Liver (tissue), 9 donors: ENCODE results near the gene S100A16. TPM values are rescaled to one million over a fixed set of nuclear protein-coding genes. Genes with fewer than 3 reads are reported as not detected.

Source experiments
- DNase-seq: peaks from one replicate; pipeline ENCODE4 v3.0.0-alpha.2; 2017; ENCODE audit warnings: low spot score
- H3K27ac ChIP-seq, 2 donors: one replicate each; pipeline ENCODE4 v1.7.0; 2013; ENCODE audit warnings: inconsistent platforms in 2 of 2, low read length in 2 of 2, control low read depth in 1 of 2, low read depth in 1 of 2, mild to moderate bottlenecking in 1 of 2
- H3K27me3 ChIP-seq, 4 donors: one replicate each; pipeline versions ENCODE4 v1.6.1 to v1.7.0; 2013; ENCODE audit warnings: low read length in 3 of 4, inconsistent platforms in 1 of 4, mild to moderate bottlenecking in 1 of 4, moderate library complexity in 1 of 4; ENCODE audit not compliant: control insufficient read depth in 4 of 4, insufficient read depth in 4 of 4
- H3K36me3 ChIP-seq, 4 donors: one replicate each; pipeline versions ENCODE4 v1.6.1 to v1.7.0; 2013; ENCODE audit warnings: low read length in 3 of 4, mild to moderate bottlenecking in 3 of 4, low read depth in 1 of 4, moderate library complexity in 1 of 4; ENCODE audit not compliant: control insufficient read depth in 4 of 4, insufficient read depth in 3 of 4
- H3K4me1 ChIP-seq, 4 donors: one replicate each; pipeline versions ENCODE4 v1.6.1 to v1.7.0; 2013; ENCODE audit warnings: low read length in 3 of 4, mild to moderate bottlenecking in 3 of 4, moderate library complexity in 1 of 4; ENCODE audit not compliant: control insufficient read depth in 4 of 4, insufficient read depth in 4 of 4
- H3K4me3 ChIP-seq, 3 donors: one replicate each; pipeline versions ENCODE4 v1.6.1 to v1.7.0; 2013; ENCODE audit warnings: low read length in 3 of 3, control low read depth in 1 of 3, low read depth in 1 of 3, mild to moderate bottlenecking in 1 of 3
- H3K9ac ChIP-seq, 2 donors: one replicate each; pipeline ENCODE4 v1.7.0; 2013; ENCODE audit warnings: low read length in 2 of 2, mild to moderate bottlenecking in 2 of 2, moderate library complexity in 2 of 2, control low read depth in 1 of 2, low read depth in 1 of 2
- H3K9me3 ChIP-seq, 4 donors: one replicate each; pipeline versions ENCODE4 v1.6.1 to v1.7.0; 2013; ENCODE audit warnings: low read length in 3 of 4; ENCODE audit not compliant: control insufficient read depth in 4 of 4
- ATF3 ChIP-seq: IDR thresholded peaks from 2 replicates; pipeline ENCODE4 v1.6.1; 2016; ENCODE audit warnings: antibody characterized with exemption
- CTCF ChIP-seq: fragments of 150-350 bp; IDR thresholded peaks from 2 replicates; pipeline ENCODE4 v1.5.1; 2017; ENCODE audit warnings: improper control_type of control experiment, low read depth, low read length; ENCODE audit not compliant: missing input control
- EGR1 ChIP-seq, 2 donors: IDR thresholded peaks; 2 replicates each; pipeline ENCODE4 v1.6.1; 2016 to 2018; ENCODE audit warnings: antibody characterized with exemption in 2 of 2, low read depth in 2 of 2
- FOXA1 ChIP-seq: IDR thresholded peaks from 2 replicates; pipeline ENCODE4 v1.6.1; 2016; ENCODE audit warnings: antibody characterized with exemption
- FOXA2 ChIP-seq: IDR thresholded peaks from 2 replicates; pipeline ENCODE4 v1.6.1; 2016; ENCODE audit warnings: antibody characterized with exemption
- GABPA ChIP-seq, 2 donors: IDR thresholded peaks in 1 of 2; conservative IDR thresholded peaks in 1 of 2; 2 replicates each; pipeline ENCODE4 v1.6.1; 2016; ENCODE audit warnings: antibody characterized with exemption in 2 of 2, mild to moderate bottlenecking in 1 of 2, moderate library complexity in 1 of 2
- HNF4A ChIP-seq, 2 donors: conservative IDR thresholded peaks; 2 replicates each; pipeline ENCODE4 v1.6.1; 2016; ENCODE audit warnings: antibody characterized with exemption in 2 of 2, mild to moderate bottlenecking in 2 of 2
- HNF4G ChIP-seq: IDR thresholded peaks from 2 replicates; pipeline ENCODE4 v1.6.1; 2016; ENCODE audit warnings: antibody characterized with exemption
- JUND ChIP-seq, 2 donors: IDR thresholded peaks; 2 replicates each; pipeline ENCODE4 v1.6.1; 2016; ENCODE audit warnings: antibody characterized with exemption in 2 of 2
- MAX ChIP-seq: IDR thresholded peaks from 2 replicates; pipeline ENCODE4 v1.6.1; 2016; ENCODE audit warnings: antibody characterized with exemption
- NR2F2 ChIP-seq: IDR thresholded peaks from 2 replicates; pipeline ENCODE4 v1.6.1; 2016; ENCODE audit warnings: antibody characterized with exemption
- RAD21 ChIP-seq, 2 donors: IDR thresholded peaks; 2 replicates each; pipeline ENCODE4 v1.6.1; 2016; ENCODE audit warnings: antibody characterized with exemption in 2 of 2, mild to moderate bottlenecking in 2 of 2
- REST ChIP-seq: IDR thresholded peaks from 2 replicates; pipeline ENCODE4 v1.6.1; 2016; ENCODE audit warnings: antibody characterized with exemption, mild to moderate bottlenecking
- RXRA ChIP-seq, 2 donors: IDR thresholded peaks; 2 replicates each; pipeline ENCODE4 v1.6.1; 2017 to 2018; ENCODE audit warnings: antibody characterized with exemption in 2 of 2, mild to moderate bottlenecking in 1 of 2
- SP1 ChIP-seq: IDR thresholded peaks from 2 replicates; pipeline ENCODE4 v1.6.1; 2018; ENCODE audit warnings: antibody characterized with exemption, mild to moderate bottlenecking
- TAF1 ChIP-seq: conservative IDR thresholded peaks from 2 replicates; pipeline ENCODE4 v1.6.1; 2016; ENCODE audit warnings: antibody characterized with exemption, mild to moderate bottlenecking
- YY1 ChIP-seq: IDR thresholded peaks from 2 replicates; pipeline ENCODE4 v1.6.1; 2016; ENCODE audit warnings: antibody characterized with exemption, mild to moderate bottlenecking
- WGBS: extraction: QIAGEN DNeasy Blood & Tissue Kit; methylation state at CpG from one replicate; pipeline ENCODE4 v1.1.7; 2013; 5-methylcytosine and 5-hydroxymethylcytosine counted together
- polyA plus RNA-seq, 2 donors: library from polyadenylated mRNA; stranded (reverse) in 1 of 2; unstranded in 1 of 2; fragments of 200-250 nt in 1 of 2; fragments of >200 nt in 1 of 2; fragmentation: Nextera tagmentation in 1 of 2; extraction: Ambion mirVana in 1 of 2; gene quantifications; one replicate each; pipeline versions ENCODE4 v1.2.1 to v1.2.3, GENCODE V29; 2013 to 2015
- total RNA-seq, 2 donors: library from RNA; depleted of rRNA; stranded (reverse); fragments of >200 nt; gene quantifications; one replicate each; pipeline ENCODE4 v1.2.3, GENCODE V29; 2014
- donor health status: healthy.
- donor health status: healthy.
- donor health status: healthy.
- donor health status: healthy.
- donor health status: healthy.

Gene S100A16
- total and polyA plus RNA-seq, 4 donors, result 27.3 to 142 (median 81.8) TPM

- peaks cover 1 to 29% (median 27%) of the 10 kb centered on the region in 4 donors for H3K4me1 ChIP-seq
- peaks cover 14 to 47% (median 43%) of the 10 kb centered on the region in 4 donors for H3K36me3 ChIP-seq
- no peak overlapping the region for H3K4me3 ChIP-seq
- TF ChIP-seq CTCF, result no peak
- no peak for TF ChIP-seq HNF4A (conservative IDR thresholded peaks at IDR 0.05)
- no peak for TF ChIP-seq NR2F2
- no peak for TF ChIP-seq FOXA1
- TF ChIP-seq TAF1, result no peak
- no peak for TF ChIP-seq REST
- TF ChIP-seq MAX, result no peak
- TF ChIP-seq SP1, result no peak
- TF ChIP-seq EGR1 (IDR thresholded peaks at IDR 0.05; ENCODE audit: low read depth in 2 of 2), result no peak
- H3K27ac ChIP-seq, result no peak overlapping the region
- DNase-seq, result no peak
- WGBS, result 83% methylated on average over 9 of the region's 9 CpGs
- H3K27me3 ChIP-seq, result no peaks in the 10 kb centered on the region
- no peaks in the 10 kb centered on the region for H3K9me3 ChIP-seq
- no peak overlapping the region for H3K9ac ChIP-seq
These were observed 48.3 kb upstream of the S100A16 start for GRCh38 chr1:153661111-153661708.

- no peak overlapping the region for H3K27ac ChIP-seq
- peaks cover 1 to 15% (median 13%) of the 10 kb centered on the region in 4 donors for H3K4me1 ChIP-seq
- no peaks in the 10 kb centered on the region for H3K9me3 ChIP-seq
- peaks cover 11 to 36% (median 33%) of the 10 kb centered on the region in 4 donors for H3K36me3 ChIP-seq
- DNase-seq, result no peak
- WGBS, result 79% methylated on average over 9 of the region's 9 CpGs
- peak overlapping the region in 2 of 3 donors; percentile 90 to 92 for H3K4me3 ChIP-seq
- H3K9ac ChIP-seq, result no peak overlapping the region
- TF ChIP-seq TAF1 (no peak), YY1 (no peak), JUND (IDR thresholded peaks at IDR 0.05) (no peak), ATF3 (no peak), MAX (no peak), RXRA (IDR thresholded peaks at IDR 0.05) (no peak), FOXA2 (no peak), CTCF (no peak), NR2F2 (no peak), EGR1 (IDR thresholded peaks at IDR 0.05; ENCODE audit: low read depth in 2 of 2) (no peak), GABPA (IDR thresholded peaks at IDR 0.05 in 1 of 2, conservative IDR thresholded peaks at IDR 0.05 in 1 of 2) (no peak), HNF4G (no peak), RAD21 (IDR thresholded peaks at IDR 0.05) (no peak), REST (no peak)
- H3K27me3 ChIP-seq, result no peaks in the 10 kb centered on the region
These were observed 46.7 kb upstream of the S100A16 start for GRCh38 chr1:153659656-153660055.
